ENCODE results near the gene MYD88.

The MYD88 gene

GRCh38 chr3:38138349-38139190 lies at the start of gene MYD88:
MYD88 (plus strand) TSS chr3:38138661; CDS start chr3:38138701, 40 bp downstream.
- Histone ChIP-seq H3K36me3 (ENCODE audit: insufficient read depth, low read length) (no peaks in the 10 kb centered on the region), H3K4me1 (ENCODE audit: insufficient read depth, low read length) (no peaks in the 10 kb centered on the region; the same call in 1 of the 2 replicates), H3K9ac (ENCODE audit: low read depth, low read length) (peak within 1 kb of the TSS; percentile 60), H3K9me3 (ENCODE audit: control insufficient read depth, insufficient read depth, low read length) (no peaks in the 10 kb centered on the region)

- no peaks in the 10 kb centered on the region for H3K36me3 ChIP-seq (ENCODE audit: insufficient read depth, low read length)
- H3K9me3 ChIP-seq (ENCODE audit: control insufficient read depth, insufficient read depth, low read length): peaks cover 2% of the 10 kb centered on the region
- no peaks in the 10 kb centered on the region for H3K4me1 ChIP-seq (ENCODE audit: insufficient read depth, low read length)
Measured at GRCh38 chr3:38089163-38089562, 49.3 kb upstream of the MYD88 start.

GRCh38 chr3:38090453-38090852 lies 48.0 kb upstream of the MYD88 start:
- H3K9ac ChIP-seq (ENCODE audit: low read depth, low read length): no peak overlapping the region
- no peaks in the 10 kb centered on the region for H3K4me1 ChIP-seq (ENCODE audit: insufficient read depth, low read length)
- no peaks in the 10 kb centered on the region for H3K9me3 ChIP-seq (ENCODE audit: control insufficient read depth, insufficient read depth, low read length)
- no peaks in the 10 kb centered on the region for H3K36me3 ChIP-seq (ENCODE audit: insufficient read depth, low read length)

More at GRCh38 chr3:38089163-38089562, 49.3 kb upstream of the MYD88 start:
- no peak overlapping the region for H3K9ac ChIP-seq (ENCODE audit: low read depth, low read length)

- Histone ChIP-seq H3K4me1 (ENCODE audit: insufficient read depth, low read length) (peaks cover 7% of the 10 kb centered on the region), H3K9ac (ENCODE audit: low read depth, low read length) (no peak overlapping the region), H3K9me3 (ENCODE audit: control insufficient read depth, insufficient read depth, low read length) (no peaks in the 10 kb centered on the region), H3K36me3 (ENCODE audit: insufficient read depth, low read length) (no peaks in the 10 kb centered on the region)
Measured at GRCh38 chr3:38094999-38095398, 43.5 kb upstream of the MYD88 start.

GRCh38 chr3:38095669-38096483 lies 42.6 kb upstream of the MYD88 start:
- no peaks in the 10 kb centered on the region for H3K9me3 ChIP-seq (ENCODE audit: control insufficient read depth, insufficient read depth, low read length)
- H3K36me3 ChIP-seq (ENCODE audit: insufficient read depth, low read length): no peaks in the 10 kb centered on the region
- H3K4me1 ChIP-seq (ENCODE audit: insufficient read depth, low read length): peaks cover 9% of the 10 kb centered on the region
- H3K9ac ChIP-seq (ENCODE audit: low read depth, low read length): no peak overlapping the region

- Histone ChIP-seq H3K4me1 (ENCODE audit: insufficient read depth, low read length) (peaks cover 15% of the 10 kb centered on the region), H3K9ac (ENCODE audit: low read depth, low read length) (no peak overlapping the region), H3K36me3 (ENCODE audit: insufficient read depth, low read length) (no peaks in the 10 kb centered on the region), H3K9me3 (ENCODE audit: control insufficient read depth, insufficient read depth, low read length) (no peaks in the 10 kb centered on the region)
Measured at GRCh38 chr3:38097446-38098375, 40.8 kb upstream of the MYD88 start.

GRCh38 chr3:38098376-38098723 lies 40.1 kb upstream of the MYD88 start:
- Histone ChIP-seq H3K4me1 (ENCODE audit: insufficient read depth, low read length) (peaks cover 15% of the 10 kb centered on the region), H3K36me3 (ENCODE audit: insufficient read depth, low read length) (no peaks in the 10 kb centered on the region), H3K9ac (ENCODE audit: low read depth, low read length) (no peak overlapping the region), H3K9me3 (ENCODE audit: control insufficient read depth, insufficient read depth, low read length) (no peaks in the 10 kb centered on the region)

GRCh38 chr3:38099518-38099917 lies 38.9 kb upstream of the MYD88 start:
- Histone ChIP-seq H3K9ac (ENCODE audit: low read depth, low read length) (no peak overlapping the region), H3K36me3 (ENCODE audit: insufficient read depth, low read length) (no peaks in the 10 kb centered on the region), H3K4me1 (ENCODE audit: insufficient read depth, low read length) (peaks cover 15% of the 10 kb centered on the region), H3K9me3 (ENCODE audit: control insufficient read depth, insufficient read depth, low read length) (no peaks in the 10 kb centered on the region; the same call in 1 of the 2 replicates)

- no peaks in the 10 kb centered on the region; the same call in 1 of the 2 replicates for H3K9me3 ChIP-seq (ENCODE audit: control insufficient read depth, insufficient read depth, low read length)
- no peak overlapping the region for H3K9ac ChIP-seq (ENCODE audit: low read depth, low read length)
- H3K4me1 ChIP-seq (ENCODE audit: insufficient read depth, low read length): peaks cover 15% of the 10 kb centered on the region
- H3K36me3 ChIP-seq (ENCODE audit: insufficient read depth, low read length): no peaks in the 10 kb centered on the region
Measured at GRCh38 chr3:38100498-38100897, 38.0 kb upstream of the MYD88 start.

- Histone ChIP-seq H3K9ac (ENCODE audit: low read depth, low read length) (no peak overlapping the region), H3K4me1 (ENCODE audit: insufficient read depth, low read length) (peaks cover 15% of the 10 kb centered on the region), H3K36me3 (ENCODE audit: insufficient read depth, low read length) (no peaks in the 10 kb centered on the region), H3K9me3 (ENCODE audit: control insufficient read depth, insufficient read depth, low read length) (no peaks in the 10 kb centered on the region; the same call in 1 of the 2 replicates)
Measured at GRCh38 chr3:38101811-38102443, 36.5 kb upstream of the MYD88 start.

GRCh38 chr3:38102444-38102814 lies 36.0 kb upstream of the MYD88 start:
- peaks cover 15% of the 10 kb centered on the region for H3K4me1 ChIP-seq (ENCODE audit: insufficient read depth, low read length)
- H3K9me3 ChIP-seq (ENCODE audit: control insufficient read depth, insufficient read depth, low read length): no peaks in the 10 kb centered on the region; the same call in 1 of the 2 replicates
- no peak overlapping the region for H3K9ac ChIP-seq (ENCODE audit: low read depth, low read length)
- H3K36me3 ChIP-seq (ENCODE audit: insufficient read depth, low read length): no peaks in the 10 kb centered on the region

GRCh38 chr3:38105525-38105924 lies 32.9 kb upstream of the MYD88 start:
- Histone ChIP-seq H3K4me1 (ENCODE audit: insufficient read depth, low read length) (peaks cover 6% of the 10 kb centered on the region), H3K36me3 (ENCODE audit: insufficient read depth, low read length) (no peaks in the 10 kb centered on the region), H3K9ac (ENCODE audit: low read depth, low read length) (no peak overlapping the region), H3K9me3 (ENCODE audit: control insufficient read depth, insufficient read depth, low read length) (no peaks in the 10 kb centered on the region; the same call in 1 of the 2 replicates)

GRCh38 chr3:38107911-38108648 lies 30.4 kb upstream of the MYD88 start:
- H3K9me3 ChIP-seq (ENCODE audit: control insufficient read depth, insufficient read depth, low read length): no peaks in the 10 kb centered on the region; the same call in 1 of the 2 replicates

More at GRCh38 chr3:38107911-38108648, 30.4 kb upstream of the MYD88 start:
- H3K4me1 ChIP-seq (ENCODE audit: insufficient read depth, low read length): no peaks in the 10 kb centered on the region
- no peaks in the 10 kb centered on the region for H3K36me3 ChIP-seq (ENCODE audit: insufficient read depth, low read length)
- no peak overlapping the region for H3K9ac ChIP-seq (ENCODE audit: low read depth, low read length)
